H1 (cell line): ENCODE results near the gene PHC2. TPM values are rescaled to one million over a fixed set of nuclear protein-coding genes. Genes with fewer than 3 reads are reported as not detected.

Experiments
- CTCF ChIA-PET: fragments of 300-600 bp; sonication (Branson Sonifier 250); formaldehyde crosslinking; loops from one replicate; lab custom pipeline; 2021; ENCODE audit not compliant: partially characterized antibody; lab: Charles Lee
- POLR2A ChIA-PET: fragments of 300-600 bp; sonication (Branson Sonifier 250); formaldehyde crosslinking; loops from one replicate; lab custom pipeline; 2021; ENCODE audit warnings: inconsistent platforms; ENCODE audit not compliant: partially characterized antibody; lab: Charles Lee
- DNase-seq, 2 experiments: peaks; one replicate each; pipeline versions ENCODE4 v3.0.0 to v3.0.0-alpha.2; 2010 to 2022; ENCODE audit warnings: low spot score in 2 of 2, low read depth in 1 of 2, mixed read lengths in 1 of 2
- FAIRE-seq: peaks from 2 replicates; lab custom pipeline; 2011; peaks lifted over from hg19 to GRCh38; lab: Jason Lieb, UNC
- H2AFZ ChIP-seq: 2 replicates; pipeline ENCODE4 v1.8.1; 2012; ENCODE audit warnings: low read length, inconsistent platforms
- H2AK5ac ChIP-seq: 2 replicates; pipeline ENCODE4 v1.6.1; 2013; ENCODE audit warnings: low read depth, low read length
- H2BK120ac ChIP-seq: replicated peaks from 2 replicates; pipeline ENCODE3; 2013; ENCODE audit warnings: low read depth, low read length, inconsistent platforms
- H2BK12ac ChIP-seq: 2 replicates; pipeline ENCODE4 v1.6.1; 2013; ENCODE audit warnings: low read depth, low read length
- H2BK15ac ChIP-seq: 2 replicates; pipeline ENCODE4 v1.6.1; 2013; ENCODE audit warnings: low read length
- H2BK20ac ChIP-seq: 2 replicates; pipeline ENCODE4 v1.6.1; 2013; ENCODE audit warnings: low read length
- H2BK5ac ChIP-seq: 2 replicates; pipeline ENCODE4 v1.6.1; 2013; ENCODE audit warnings: low read depth, low read length
- H3K14ac ChIP-seq: 2 replicates; pipeline ENCODE4 v1.6.1; 2013; ENCODE audit warnings: inconsistent platforms; ENCODE audit not compliant: insufficient read length
- H3K18ac ChIP-seq: 2 replicates; pipeline ENCODE4 v1.6.1; 2013; ENCODE audit warnings: low read length; ENCODE audit errors: extremely low read depth
- H3K23ac ChIP-seq: 2 replicates; pipeline ENCODE4 v1.6.1; 2013; ENCODE audit warnings: inconsistent platforms; ENCODE audit not compliant: insufficient read length
- H3K23me2 ChIP-seq: 2 replicates; pipeline ENCODE4 v1.6.1; 2013; ENCODE audit warnings: low read depth, low read length
- H3K27ac ChIP-seq: 2 replicates; pipeline ENCODE4 v1.6.1; 2011; ENCODE audit warnings: low read depth, low read length, inconsistent platforms
- H3K27me3 ChIP-seq, 4 experiments: replicated peaks in 1 of 4; 1 replicate in 1 of 4; 2 replicates in 3 of 4; pipeline versions ENCODE4 v1.6.1 to v1.8.1; 2011 to 2013; ENCODE audit warnings: low read length in 3 of 4, mild to moderate bottlenecking in 3 of 4, inconsistent platforms in 2 of 4, mixed read lengths in 2 of 4, moderate library complexity in 1 of 4; ENCODE audit not compliant: control insufficient read depth in 3 of 4, insufficient read depth in 3 of 4; ENCODE audit errors: extremely low read depth in 1 of 4
- H3K36me3 ChIP-seq, 4 experiments: 2 replicates each; pipeline versions ENCODE4 v1.6.1 to v1.8.1; 2011 to 2013; ENCODE audit warnings: mild to moderate bottlenecking in 4 of 4, low read length in 3 of 4, moderate library complexity in 2 of 4, control low read depth in 1 of 4, inconsistent platforms in 1 of 4; ENCODE audit not compliant: insufficient read depth in 4 of 4, control insufficient read depth in 2 of 4
- H3K4ac ChIP-seq: replicated peaks from 2 replicates; pipeline ENCODE3; 2013; ENCODE audit warnings: low read length, low read depth, mixed read lengths, inconsistent platforms; ENCODE audit not compliant: insufficient read length
- H3K4me1 ChIP-seq, 4 experiments: replicated peaks in 1 of 4; 1 replicate in 1 of 4; 2 replicates in 3 of 4; pipeline versions ENCODE4 v1.6.1 to v1.8.1; 2011 to 2013; ENCODE audit warnings: low read length in 3 of 4, inconsistent platforms in 2 of 4, mixed read lengths in 1 of 4; ENCODE audit not compliant: insufficient read depth in 4 of 4, control insufficient read depth in 3 of 4
- H3K4me2 ChIP-seq, 2 experiments: 2 replicates each; pipeline versions ENCODE4 v1.6.1 to v1.8.1; 2011 to 2013; ENCODE audit warnings: low read depth in 2 of 2, low read length in 2 of 2, control low read depth in 1 of 2, inconsistent platforms in 1 of 2, mild to moderate bottlenecking in 1 of 2; ENCODE audit not compliant: insufficient read depth in 1 of 2
- H3K4me3 ChIP-seq, 4 experiments: fragments of 200-600, 300-600 bp in 1 of 4; sonication (generic), shearing (Covaris generic), sonication (Bioruptor Twin) in 1 of 4; 2 replicates each; pipeline versions ENCODE4 v1.5.1 to v1.8.1; 2011 to 2016; ENCODE audit warnings: low read length in 4 of 4, low read depth in 3 of 4, control low read depth in 2 of 4, inconsistent platforms in 2 of 4, mild to moderate bottlenecking in 2 of 4, mixed read lengths in 1 of 4, moderate library complexity in 1 of 4; ENCODE audit not compliant: insufficient read depth in 2 of 4; ENCODE audit errors: extremely low read depth in 1 of 4
- H3K56ac ChIP-seq: replicated peaks from 2 replicates; pipeline ENCODE3; 2013; ENCODE audit warnings: low read depth, mild to moderate bottlenecking, mixed read lengths, low read length, inconsistent platforms; ENCODE audit not compliant: insufficient read length
- H3K79me1 ChIP-seq: 2 replicates; pipeline ENCODE4 v1.6.1; 2013; ENCODE audit warnings: low read depth, low read length, control low read depth
- H3K79me2 ChIP-seq, 2 experiments: 2 replicates each; pipeline versions ENCODE4 v1.6.1 to v1.8.1; 2012 to 2013; ENCODE audit warnings: low read length in 2 of 2, mild to moderate bottlenecking in 2 of 2, inconsistent platforms in 1 of 2; ENCODE audit not compliant: insufficient read depth in 2 of 2, control insufficient read depth in 1 of 2
- H3K9ac ChIP-seq, 4 experiments: replicated peaks in 1 of 4; 1 replicate in 1 of 4; 2 replicates in 3 of 4; pipeline versions ENCODE4 v1.6.1 to v1.8.1; 2011 to 2013; ENCODE audit warnings: low read depth in 3 of 4, low read length in 3 of 4, control low read depth in 2 of 4, mild to moderate bottlenecking in 2 of 4, moderate library complexity in 2 of 4, inconsistent platforms in 1 of 4; ENCODE audit errors: extremely low read depth in 1 of 4
- H3K9me3 ChIP-seq, 2 experiments: 2 replicates each; pipeline versions ENCODE4 v1.6.1 to v1.8.1; 2012 to 2013; ENCODE audit warnings: mild to moderate bottlenecking in 2 of 2, moderate library complexity in 2 of 2, control low read depth in 1 of 2, inconsistent platforms in 1 of 2, low read depth in 1 of 2, low read length in 1 of 2, mixed read lengths in 1 of 2; ENCODE audit not compliant: insufficient read depth in 2 of 2
- H4K20me1 ChIP-seq, 2 experiments: replicated peaks in 1 of 2; 2 replicates each; pipeline versions ENCODE3 to v1.8.1; 2011 to 2013; ENCODE audit warnings: inconsistent platforms in 2 of 2, low read length in 2 of 2, mild to moderate bottlenecking in 1 of 2; ENCODE audit not compliant: insufficient read depth in 2 of 2, control insufficient read depth in 1 of 2
- H4K5ac ChIP-seq: 2 replicates; pipeline ENCODE4 v1.6.1; 2013; ENCODE audit warnings: low read length, low read depth, mixed read lengths, inconsistent platforms; ENCODE audit not compliant: insufficient read length
- H4K8ac ChIP-seq: 2 replicates; pipeline ENCODE4 v1.8.0; 2013; ENCODE audit warnings: mild to moderate bottlenecking, moderate library complexity, low read length, inconsistent platforms; ENCODE audit not compliant: insufficient read depth; ENCODE audit errors: extremely low read depth
- H4K91ac ChIP-seq: replicated peaks from 2 replicates; pipeline ENCODE3; 2013; ENCODE audit warnings: low read length, mixed read lengths, inconsistent platforms; ENCODE audit not compliant: insufficient read length
- ASH2L ChIP-seq: fragments of 200-600, 300-600 bp; sonication (generic); IDR thresholded peaks from one replicate; pipeline ENCODE4 v1.7.1; 2017; ENCODE audit warnings: low read length
- CTBP2 ChIP-seq: IDR thresholded peaks from 2 replicates; pipeline ENCODE4 v1.7.0; 2011; ENCODE audit warnings: borderline replicate concordance, mild to moderate bottlenecking, moderate library complexity, mixed read lengths, low read length; ENCODE audit not compliant: insufficient read depth, insufficient read length
- JUN ChIP-seq: IDR thresholded peaks from 2 replicates; pipeline ENCODE4 v1.6.1; 2011; ENCODE audit warnings: low read depth, mild to moderate bottlenecking, improper control_type of control experiment, low read length
- MAX ChIP-seq: IDR thresholded peaks from 2 replicates; pipeline ENCODE4 v1.6.1; 2012; ENCODE audit warnings: inconsistent platforms
- POLR2A ChIP-seq, 2 experiments: IDR thresholded peaks; 1 replicate in 1 of 2; 2 replicates in 1 of 2; pipeline ENCODE4 v1.6.1; 2011; ENCODE audit warnings: low read depth in 2 of 2, low read length in 2 of 2, mild to moderate bottlenecking in 2 of 2; ENCODE audit errors: control extremely low read depth in 1 of 2
- RBBP5 ChIP-seq: IDR thresholded peaks from 2 replicates; pipeline ENCODE4 v1.7.1; 2012; ENCODE audit warnings: low read depth, mild to moderate bottlenecking, inconsistent platforms, low read length, moderate library complexity, borderline replicate concordance
- SIN3A ChIP-seq, 2 experiments: IDR thresholded peaks in 1 of 2; conservative IDR thresholded peaks in 1 of 2; 2 replicates each; pipeline ENCODE4 v1.6.1; 2011 to 2012; ENCODE audit warnings: low read length in 2 of 2, improper control_type of control experiment in 1 of 2, low read depth in 1 of 2, mild to moderate bottlenecking in 1 of 2
- SP2 ChIP-seq: IDR thresholded peaks from 2 replicates; pipeline ENCODE4 v1.6.1; 2012; ENCODE audit warnings: mild to moderate bottlenecking, low read length, inconsistent platforms
- SP4 ChIP-seq: IDR thresholded peaks from 2 replicates; pipeline ENCODE4 v1.6.1; 2012; ENCODE audit warnings: low read length, inconsistent platforms
- SRF ChIP-seq: IDR thresholded peaks from 2 replicates; pipeline ENCODE4 v1.6.1; 2011; ENCODE audit warnings: mild to moderate bottlenecking, low read depth, low read length, moderate library complexity
- TAF1 ChIP-seq: IDR thresholded peaks from 2 replicates; pipeline ENCODE4 v1.6.1; 2011; ENCODE audit warnings: mild to moderate bottlenecking, low read depth, low read length
- WGBS, 2 experiments: shearing (Covaris generic) in 1 of 2; methylation state at CpG; one replicate each; pipeline versions ENCODE4 v1.1.6 to v1.1.7; 2013 to 2015; ENCODE audit warnings: low lambda C conversion rate in 2 of 2, mixed read lengths in 2 of 2, inconsistent platforms in 1 of 2, low coverage in 1 of 2, missing lambda C conversion rate in 1 of 2; ENCODE audit not compliant: insufficient replicate concordance in 2 of 2, insufficient coverage in 1 of 2, insufficient read length in 1 of 2; ENCODE audit errors: extremely low coverage in 1 of 2, missing lambda C conversion rate in 1 of 2; 5-methylcytosine and 5-hydroxymethylcytosine counted together
- polyA plus RNA-seq, 7 experiments: library from polyadenylated mRNA; depleted of rRNA in 3 of 7; stranded (reverse) in 5 of 7; unstranded in 2 of 7; fragments of >200 nt in 5 of 7; fragments of 200-250 nt in 2 of 7; gene quantifications; 1 replicate in 5 of 7; 2 replicates in 1 of 7; 4 replicates in 1 of 7; pipeline versions ENCODE4 v1.2.1 to v1.2.3, GENCODE V29; 2011 to 2013; ENCODE audit warnings: missing spikeins in 2 of 7, mixed read lengths in 2 of 7
- total RNA-seq: library from RNA; stranded (reverse); fragmentation: NEBNext Ultra II Directional; extraction: Animal tissue kit (Norgen Biotek cat#: 25700); gene quantifications from 2 replicates; pipeline ENCODE4 v1.2.1, GENCODE V29; 2021
- TF ChIP-seq, protein P1 (sequence below), 3 experiments: IDR thresholded peaks; 1 replicate in 2 of 3; 2 replicates in 1 of 3; pipeline versions ENCODE4 v1.5.1 to v1.6.1; 2011; ENCODE audit warnings: low read length in 3 of 3, mild to moderate bottlenecking in 3 of 3, inconsistent platforms in 2 of 3, low read depth in 1 of 3, moderate library complexity in 1 of 3; ENCODE audit not compliant: insufficient read depth in 1 of 3; ENCODE audit errors: control extremely low read depth in 1 of 3

PHC2 gene
- total and polyA plus RNA-seq, 2 of the 8 experiments (the other 6 are each of a cell fraction or from before 2014, with no cell fraction given) = 5.6 to 14.2 TPM

DNA sequence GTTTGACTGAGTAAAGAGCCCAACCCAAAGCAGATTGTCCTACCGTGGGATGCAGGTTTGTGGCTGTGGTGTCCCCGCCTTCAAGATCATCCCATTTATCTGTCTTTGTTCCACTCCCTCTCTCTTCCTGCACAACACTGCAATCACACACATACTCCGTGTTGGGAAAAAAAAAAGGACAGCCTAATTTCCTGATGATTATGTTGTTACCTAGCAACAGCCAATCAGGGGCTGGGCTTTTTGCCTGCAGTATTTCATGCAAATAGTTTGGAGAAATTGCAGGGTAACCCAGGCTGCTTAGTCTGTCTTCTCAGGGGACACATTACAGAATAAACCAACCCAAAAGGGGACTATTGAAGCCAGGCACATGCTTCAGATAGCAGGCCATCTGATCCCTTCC is 38.3 kb downstream of the PHC2 start:
- no peak overlapping the region for H2BK15ac ChIP-seq
- H3K79me1 ChIP-seq = no peaks in the 10 kb centered on the region
- DNase-seq = no peak
- no peak overlapping the region for H3K4me3 ChIP-seq
- H3K36me3 ChIP-seq = no peaks in the 10 kb centered on the region; a peak in 1 of 8 replicates
- H3K79me2 ChIP-seq = no peaks in the 10 kb centered on the region
- no peak overlapping the region for H2BK120ac ChIP-seq
- H4K5ac ChIP-seq = no peak overlapping the region
- peaks cover 0 to 4% of the 10 kb centered on the region in 2 experiments; a peak in 1 of 4 replicates for H3K9me3 ChIP-seq
- H3K27me3 ChIP-seq = no peaks in the 10 kb centered on the region
- no peak overlapping the region for H2BK12ac ChIP-seq
- no peak overlapping the region for H2BK20ac ChIP-seq
- H3K56ac ChIP-seq = no peak overlapping the region
- H2AFZ ChIP-seq = no peak overlapping the region
- no peaks in the 10 kb centered on the region for H3K23me2 ChIP-seq
- H2BK5ac ChIP-seq = no peak overlapping the region
- no peak overlapping the region for H3K18ac ChIP-seq
- H3K9ac ChIP-seq = no peak overlapping the region
- CTCF ChIA-PET = interaction anchor here (1.2 to 1.4 kb wide), 2 partner anchors 39 to 97 kb away, joined by 3 read pairs; no protein-coding TSS in a partner anchor
- 68% methylated on average over 3 of the region's 3 CpGs; no CpG with 5 or more reads in 1 of the 2 experiments for WGBS, 2 experiments
- H4K8ac ChIP-seq = no peak overlapping the region
- H3K4me2 ChIP-seq = no peak overlapping the region
- H3K4ac ChIP-seq = no peak overlapping the region
- no peak overlapping the region for H4K91ac ChIP-seq
- H2AK5ac ChIP-seq = no peak overlapping the region
- no peak overlapping the region for H3K23ac ChIP-seq
- no peak for FAIRE-seq
- no peaks in the 10 kb centered on the region for H4K20me1 ChIP-seq
- no peak overlapping the region for H3K14ac ChIP-seq
- POLR2A ChIA-PET = interaction anchor here (1.3 kb wide), 1 partner anchor 10 kb away, joined by 3 read pairs; no protein-coding TSS in a partner anchor
- H3K4me1 ChIP-seq = peaks cover 0 to 13% (median 1%) of the 10 kb centered on the region in 4 experiments; a peak in 1 of 7 replicates
- no peak overlapping the region for H3K27ac ChIP-seq
- no peak for TF ChIP-seq RBBP5
- no peak for TF ChIP-seq SRF
- no peak for TF ChIP-seq JUN
- TF ChIP-seq, protein P1, sequence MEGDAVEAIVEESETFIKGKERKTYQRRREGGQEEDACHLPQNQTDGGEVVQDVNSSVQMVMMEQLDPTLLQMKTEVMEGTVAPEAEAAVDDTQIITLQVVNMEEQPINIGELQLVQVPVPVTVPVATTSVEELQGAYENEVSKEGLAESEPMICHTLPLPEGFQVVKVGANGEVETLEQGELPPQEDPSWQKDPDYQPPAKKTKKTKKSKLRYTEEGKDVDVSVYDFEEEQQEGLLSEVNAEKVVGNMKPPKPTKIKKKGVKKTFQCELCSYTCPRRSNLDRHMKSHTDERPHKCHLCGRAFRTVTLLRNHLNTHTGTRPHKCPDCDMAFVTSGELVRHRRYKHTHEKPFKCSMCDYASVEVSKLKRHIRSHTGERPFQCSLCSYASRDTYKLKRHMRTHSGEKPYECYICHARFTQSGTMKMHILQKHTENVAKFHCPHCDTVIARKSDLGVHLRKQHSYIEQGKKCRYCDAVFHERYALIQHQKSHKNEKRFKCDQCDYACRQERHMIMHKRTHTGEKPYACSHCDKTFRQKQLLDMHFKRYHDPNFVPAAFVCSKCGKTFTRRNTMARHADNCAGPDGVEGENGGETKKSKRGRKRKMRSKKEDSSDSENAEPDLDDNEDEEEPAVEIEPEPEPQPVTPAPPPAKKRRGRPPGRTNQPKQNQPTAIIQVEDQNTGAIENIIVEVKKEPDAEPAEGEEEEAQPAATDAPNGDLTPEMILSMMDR (IDR thresholded peaks at IDR 0.05; ENCODE audit: control extremely low read depth in 1 of 3, insufficient read depth in 1 of 3, low read depth in 1 of 3, low read length in 3 of 3) = no peak
- no peak for TF ChIP-seq SP4
- no peak for TF ChIP-seq SIN3A (conservative IDR thresholded peaks at IDR 0.05 in 1 of 2, IDR thresholded peaks at IDR 0.05 in 1 of 2; ENCODE audit: low read depth in 1 of 2, low read length in 2 of 2)
- no peak for TF ChIP-seq CTBP2
- TF ChIP-seq MAX = no peak
- no peak for TF ChIP-seq POLR2A (IDR thresholded peaks at IDR 0.05; ENCODE audit: control extremely low read depth in 1 of 2, low read depth in 2 of 2, low read length in 2 of 2)
- no peak for TF ChIP-seq TAF1
- TF ChIP-seq SP2 = no peak
- no peak for TF ChIP-seq ASH2L
